Stimulated activated CD8-positive, alpha-beta memory T cell treated with anti-CD3 and anti-CD28 coated beads, Interleukin-2, amount 100 ng/mL, for 1 hour (primary cell): ENCODE data around the gene CYP24A1.

Source experiments
- DNase-seq, 2 donors: peaks; one replicate each; pipeline ENCODE4 v3.0.0-alpha.2; 2020; ENCODE audit warnings: low read depth in 2 of 2

CYP24A1 gene

GRCh38 chr20:54112221-54112884 is 61.4 kb downstream of the CYP24A1 start:
- DNase-seq, result no peak

GRCh38 chr20:54111460-54111859 is 62.3 kb downstream of the CYP24A1 start:
- DNase-seq, result no peak

- no peak for DNase-seq
These were observed 63.3 kb downstream of the CYP24A1 start for GRCh38 chr20:54110457-54110856.

- DNase-seq, result no peak
These were observed 63.7 kb downstream of the CYP24A1 start for GRCh38 chr20:54110041-54110440.

- no peak for DNase-seq
These were observed 65.0 kb downstream of the CYP24A1 start for GRCh38 chr20:54108817-54109216.

GRCh38 chr20:54108326-54108642 is 65.5 kb downstream of the CYP24A1 start:
- DNase-seq, result no peak

- no peak for DNase-seq
These were observed 66.0 kb downstream of the CYP24A1 start for GRCh38 chr20:54107600-54108325.

GRCh38 chr20:54107181-54107580 is 66.6 kb downstream of the CYP24A1 start:
- DNase-seq, result no peak

- DNase-seq, result no peak
These were observed 67.6 kb downstream of the CYP24A1 start for GRCh38 chr20:54106162-54106561.

GRCh38 chr20:54105653-54106052 is 68.1 kb downstream of the CYP24A1 start:
- DNase-seq, result no peak

- no peak for DNase-seq
These were observed 69.0 kb downstream of the CYP24A1 start for GRCh38 chr20:54104781-54105180.

GRCh38 chr20:54103762-54104600 is 69.8 kb downstream of the CYP24A1 start:
- DNase-seq, result no peak
